Measurements from ENCODE around the gene LRRC59.
"Not testable (repeated sequence)": the region's sequence is repeated elsewhere in the genome, so short reads cannot be mapped to it uniquely, and the experiment has no call there.

LRRC59 gene
- 87.1 to 119 reads per million in 2 donors for total RNA-seq

DNA sequence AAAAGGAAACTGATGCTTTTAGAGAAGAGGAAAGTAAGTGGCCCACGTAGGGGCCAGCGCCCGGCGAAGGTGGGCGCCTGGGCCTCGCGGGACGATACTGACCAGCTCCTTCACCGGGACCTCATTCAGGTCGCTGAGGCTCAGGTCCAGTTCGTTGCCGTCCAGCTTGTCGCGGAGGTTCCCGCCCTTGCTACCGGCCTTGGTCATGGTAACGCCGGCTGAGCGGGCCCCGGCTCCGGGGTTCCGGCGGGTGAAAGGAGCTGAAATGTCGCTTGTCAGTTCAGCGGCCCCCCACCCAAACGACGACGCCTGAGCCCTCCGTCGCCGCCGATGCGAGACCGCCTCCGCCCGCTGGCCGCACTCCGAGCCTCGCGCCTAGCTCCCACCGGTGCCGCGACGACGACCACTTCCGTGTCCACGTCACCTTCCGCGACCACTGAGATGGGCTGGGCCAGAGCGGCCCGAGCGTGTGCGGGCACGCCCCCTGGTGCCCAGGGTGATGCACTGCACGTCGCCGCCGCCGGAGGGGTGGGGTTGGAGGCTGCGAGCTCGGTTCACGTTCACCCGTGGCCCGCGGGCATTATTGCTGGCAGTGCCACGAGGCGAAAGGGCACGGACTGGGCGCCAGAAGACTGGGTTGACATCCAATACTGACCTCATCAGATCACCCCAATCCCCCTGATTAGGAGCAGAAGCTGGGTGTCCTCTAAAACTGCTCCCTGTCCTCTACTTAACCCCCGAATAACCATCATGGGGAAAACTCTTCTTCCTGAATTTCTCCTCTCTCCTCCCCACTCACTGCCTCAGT lies at the start of gene LRRC59:
LRRC59 (minus strand) TSS at position 413 of the 808 bp plus-strand sequence; CDS start at position 207, 206 bp downstream.
- DNase-seq = peak; percentile 87 to 93 (median 90)

DNA sequence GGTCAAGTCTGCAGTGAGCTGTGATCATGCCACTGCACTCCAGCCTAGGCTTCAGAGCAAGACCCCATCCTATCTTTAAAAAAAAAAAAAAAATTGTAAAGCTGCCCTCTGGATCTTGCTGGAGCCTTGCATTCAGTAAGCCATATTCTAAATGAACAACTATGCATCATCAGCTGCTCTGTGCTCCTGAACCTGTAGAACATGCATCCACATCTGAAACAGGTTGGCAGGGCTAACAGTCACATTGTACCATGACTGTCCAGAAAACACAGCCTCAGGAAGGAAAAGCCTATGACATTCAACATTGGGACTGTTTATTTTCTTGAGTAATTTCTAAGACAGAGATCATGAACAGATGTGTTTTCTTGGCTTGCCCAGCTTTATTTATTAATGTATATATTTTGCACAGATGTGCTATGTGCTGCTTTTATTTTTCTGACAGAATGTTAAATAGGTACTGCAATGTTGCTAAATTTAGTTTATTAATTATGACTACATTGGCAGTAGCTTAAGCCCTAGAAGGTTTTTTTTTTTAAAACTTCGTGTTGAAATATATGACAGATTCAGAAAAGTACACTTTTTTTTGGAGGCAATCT lies 48.5 kb upstream of the LRRC59 start:
- DNase-seq = no peak

DNA sequence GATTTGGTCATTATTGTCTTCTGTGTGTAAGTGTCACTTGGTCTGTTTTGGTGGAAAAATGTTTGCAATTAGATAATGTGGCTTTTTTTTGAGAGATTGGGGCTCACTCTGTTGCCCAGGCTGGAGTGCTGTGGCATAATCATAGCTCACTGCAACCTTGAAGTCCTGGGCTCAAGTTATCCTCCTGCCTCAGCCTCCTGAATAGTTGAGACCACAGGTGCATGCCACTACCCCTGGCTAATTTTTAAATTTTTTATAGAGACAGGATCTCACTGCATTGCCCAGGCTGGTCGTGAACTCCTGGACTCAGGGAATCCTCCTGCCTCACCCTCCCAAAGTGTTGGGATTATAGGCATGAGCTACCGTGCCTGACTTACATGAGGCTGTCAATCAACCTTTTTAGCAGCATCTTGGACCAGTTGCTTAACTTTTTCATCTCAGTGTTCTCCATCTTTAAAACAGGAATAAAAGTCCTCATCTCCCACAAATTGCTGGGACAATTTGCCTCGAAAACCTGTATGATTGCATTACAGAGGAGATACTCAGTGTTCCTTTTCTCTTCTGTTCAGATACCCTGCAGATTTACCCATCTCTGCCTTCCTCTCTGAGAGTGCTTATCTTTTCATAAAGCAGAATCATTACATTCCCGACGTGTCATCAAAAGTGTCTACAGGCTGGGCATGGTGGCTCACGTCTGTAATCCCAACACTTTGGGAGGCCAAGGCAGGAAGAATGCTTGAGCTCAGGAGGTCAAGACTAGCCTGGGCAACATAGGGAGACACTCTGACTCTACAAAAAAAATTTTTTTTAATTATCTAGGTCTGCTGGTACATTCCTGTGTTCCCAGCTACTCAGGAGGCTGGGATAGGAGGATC lies 47.8 kb upstream of the LRRC59 start:
- no peak for DNase-seq

DNA sequence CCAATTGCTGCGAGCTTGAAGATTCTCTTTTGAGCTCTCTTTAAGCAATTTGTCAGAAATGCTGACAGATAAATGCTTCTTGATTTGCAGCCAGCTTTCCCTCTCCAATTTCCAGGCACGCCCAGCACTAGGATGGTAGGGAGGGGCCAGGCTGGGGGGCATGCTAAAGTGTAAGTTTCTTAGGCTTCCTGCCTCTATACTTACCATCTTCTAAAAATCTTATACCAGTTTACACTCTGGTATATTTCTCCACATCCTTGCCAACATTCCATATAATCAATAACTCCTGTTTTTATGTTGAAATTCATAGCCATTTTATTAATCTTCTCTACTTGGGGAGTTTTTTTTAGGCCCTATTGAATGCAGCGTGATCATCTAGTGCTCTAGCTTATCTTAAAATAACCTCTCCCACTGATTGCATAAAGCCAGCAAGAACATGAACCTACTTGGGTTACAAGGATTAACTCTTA lies 46.2 kb upstream of the LRRC59 start:
- no peak for DNase-seq

DNA sequence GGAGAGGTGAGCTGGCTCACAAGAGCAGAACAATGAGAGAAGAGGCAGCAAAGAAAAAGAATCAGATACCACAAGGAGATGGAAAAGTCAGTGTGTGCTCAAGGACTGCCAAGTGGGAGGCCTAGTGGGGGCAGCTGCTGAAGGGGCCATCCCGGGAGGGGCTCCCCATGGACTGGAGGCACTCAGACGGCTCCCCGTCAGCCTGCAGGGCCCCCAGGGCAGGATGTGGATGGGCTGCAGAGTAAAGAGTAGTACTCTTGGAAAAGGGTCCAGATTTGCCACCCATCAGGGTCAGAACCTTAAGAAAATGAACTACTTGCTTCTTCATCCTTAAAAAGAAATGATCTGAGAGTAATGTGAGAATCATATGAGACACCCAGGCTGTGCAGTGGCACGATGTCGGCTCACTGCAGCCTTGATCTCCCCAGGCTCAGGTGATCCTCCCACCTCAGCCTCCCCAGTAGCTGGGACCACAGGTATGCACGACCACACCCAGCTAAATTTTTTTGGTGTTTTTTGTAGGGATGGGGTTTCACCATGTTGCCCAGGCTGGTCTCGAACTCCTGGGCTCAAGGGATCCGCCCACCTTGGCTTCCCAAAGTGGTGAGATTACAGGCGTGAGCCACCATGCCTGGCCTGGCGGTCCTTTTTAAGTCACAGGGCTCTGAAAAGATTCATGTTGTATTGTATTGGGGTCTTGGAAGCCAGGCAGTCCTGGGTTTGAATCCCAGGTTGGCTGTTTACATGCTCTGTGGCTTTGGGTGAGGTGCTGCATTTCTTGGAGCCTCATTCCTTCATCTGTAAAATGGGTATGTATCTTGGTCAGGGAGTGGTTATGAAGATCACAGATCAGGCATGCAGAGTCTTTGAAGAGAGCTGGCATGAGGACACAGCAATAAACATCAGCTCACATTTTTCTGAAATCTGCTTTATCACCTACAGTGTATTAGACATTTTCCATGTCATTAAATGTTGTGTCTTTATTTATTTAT lies 43.8 kb upstream of the LRRC59 start:
- DNase-seq = no peak

DNA sequence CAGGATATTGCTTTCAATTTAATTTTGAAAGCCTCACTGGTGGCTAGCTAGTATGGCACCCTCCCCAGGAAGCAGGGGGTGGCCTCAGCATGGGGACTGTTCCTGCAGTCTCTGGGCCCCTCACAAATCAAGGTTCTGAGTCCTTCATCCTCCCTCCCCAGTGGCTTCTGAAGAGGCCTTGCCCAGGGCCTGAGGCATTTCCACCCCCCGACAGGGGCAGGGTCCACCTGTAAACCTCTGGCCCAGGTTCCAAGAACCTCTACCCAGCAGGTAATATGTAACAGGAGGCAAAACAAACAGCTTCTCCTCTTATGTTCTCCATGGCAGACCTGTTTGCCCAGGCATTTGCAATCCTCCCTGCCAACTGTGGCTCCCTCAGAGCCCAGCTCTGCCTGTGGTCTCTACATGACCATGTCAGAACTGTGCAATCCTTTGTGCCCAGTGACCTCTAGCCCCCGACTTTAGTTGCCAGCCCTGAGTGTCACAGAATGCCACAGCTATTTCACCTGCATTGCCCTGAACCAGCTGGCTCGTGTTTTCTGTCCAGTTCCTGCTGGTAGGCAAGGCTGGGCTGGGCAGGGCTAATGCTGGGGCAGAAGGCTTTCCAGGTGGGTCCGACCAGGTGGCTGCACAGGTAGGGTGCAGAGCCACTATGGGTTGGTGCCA lies 43.0 kb upstream of the LRRC59 start:
- DNase-seq = no peak

DNA sequence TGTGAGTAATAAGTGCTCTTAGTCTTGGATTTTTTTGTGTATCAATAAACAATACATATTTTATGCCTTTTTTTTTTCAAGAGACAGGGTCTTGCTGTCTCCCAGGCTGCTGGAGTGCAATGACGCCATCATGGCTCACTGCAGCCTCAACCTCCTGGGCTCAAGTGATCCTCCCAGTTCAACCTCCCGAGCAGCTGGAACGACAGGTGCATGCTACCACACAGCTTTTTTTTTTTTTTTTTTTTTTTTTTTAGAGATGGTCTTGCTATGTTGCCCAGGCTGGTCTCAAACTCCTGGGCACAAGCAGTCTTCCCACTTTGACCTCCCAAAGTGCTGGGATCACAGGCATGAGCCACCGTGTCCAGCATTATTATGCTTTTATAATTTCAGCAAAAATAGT lies 41.7 kb upstream of the LRRC59 start:
- DNase-seq = no peak

DNA sequence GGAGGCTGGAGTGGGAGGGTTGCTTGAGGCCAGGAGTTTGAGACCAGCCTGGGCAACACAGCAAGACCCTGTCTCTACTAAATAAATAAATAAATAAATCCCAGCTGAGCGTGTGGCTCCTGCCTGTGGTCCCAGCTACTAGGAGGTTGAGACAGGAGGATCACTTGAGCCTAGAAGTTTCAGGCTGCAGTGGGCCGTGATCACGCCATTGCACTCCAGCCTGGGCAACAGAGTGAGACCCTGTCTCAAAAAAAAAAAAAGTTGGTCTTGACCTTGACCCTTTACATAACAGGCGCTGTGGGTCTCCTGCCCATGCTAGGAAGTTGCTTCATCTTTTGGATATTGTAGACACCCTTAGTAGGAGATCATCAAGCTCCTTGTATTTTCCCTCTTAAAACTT lies 40.1 kb upstream of the LRRC59 start:
- no peak for DNase-seq

DNA sequence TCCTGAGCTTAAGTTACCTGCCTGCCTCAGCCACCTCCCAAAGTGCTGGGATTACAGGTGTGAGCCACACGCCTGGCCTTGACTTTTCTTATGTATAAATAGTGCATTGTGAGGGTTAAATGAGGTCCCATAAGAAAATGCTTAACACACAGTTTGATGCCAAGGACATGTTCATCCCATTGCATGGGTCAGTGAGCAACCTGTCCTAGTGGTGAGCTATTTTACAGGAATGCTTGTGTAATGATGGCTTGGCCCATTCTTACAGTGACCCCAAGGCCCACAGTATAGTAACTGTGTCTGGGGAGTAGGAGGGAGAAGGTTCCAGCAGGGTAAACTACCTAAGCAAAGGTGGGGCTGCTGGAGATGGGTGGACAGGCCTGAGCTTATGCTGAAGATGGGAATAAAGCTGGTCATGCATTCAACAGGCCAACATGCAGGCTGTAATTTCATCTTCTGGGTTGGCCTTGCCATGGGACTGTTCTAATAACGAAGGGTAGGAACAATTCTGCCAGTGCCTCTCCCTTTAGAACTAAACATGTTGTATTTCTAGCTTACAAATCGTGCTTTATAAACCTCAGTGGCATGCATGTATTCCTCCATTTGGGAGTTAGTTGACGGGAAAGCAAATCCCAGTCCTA lies 34.9 kb upstream of the LRRC59 start:
- no peak for DNase-seq

DNA sequence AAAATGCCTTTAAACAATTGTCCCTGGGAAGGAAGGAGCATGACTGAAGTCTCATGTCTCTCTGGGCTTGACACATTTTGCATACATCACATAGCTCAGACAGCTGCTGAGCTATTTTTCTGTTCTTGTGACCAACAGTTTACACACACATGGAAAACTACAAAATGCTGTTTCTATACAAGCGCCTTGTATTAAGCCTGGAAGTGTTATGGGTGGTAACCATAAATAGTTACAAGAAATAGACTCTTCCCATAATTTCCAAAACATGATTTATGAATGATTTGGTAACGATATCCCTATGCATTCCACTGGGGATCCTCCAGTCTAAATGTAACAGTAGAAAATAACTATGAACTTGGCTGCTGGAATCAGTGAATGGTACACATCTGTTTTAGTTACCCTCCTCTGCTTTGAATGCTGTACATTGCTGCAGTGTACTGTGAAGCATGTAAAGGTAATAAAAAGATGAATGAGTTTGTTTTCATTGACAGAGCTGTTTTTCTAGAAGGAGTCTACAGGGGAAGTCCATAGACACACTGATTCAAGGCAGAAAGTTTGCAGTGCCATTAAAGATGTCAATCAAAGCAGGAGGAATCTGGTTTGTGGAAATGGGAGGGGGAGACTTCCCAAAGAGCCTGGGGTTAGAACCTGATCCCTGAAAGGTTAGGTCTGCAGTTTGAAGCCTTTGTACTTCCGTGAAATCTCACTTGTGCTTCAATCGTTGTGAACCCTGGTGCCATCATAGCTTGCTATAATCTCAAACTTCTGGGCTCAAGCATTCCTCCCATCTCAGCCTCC lies 33.7 kb upstream of the LRRC59 start:
- no peak for DNase-seq

DNA sequence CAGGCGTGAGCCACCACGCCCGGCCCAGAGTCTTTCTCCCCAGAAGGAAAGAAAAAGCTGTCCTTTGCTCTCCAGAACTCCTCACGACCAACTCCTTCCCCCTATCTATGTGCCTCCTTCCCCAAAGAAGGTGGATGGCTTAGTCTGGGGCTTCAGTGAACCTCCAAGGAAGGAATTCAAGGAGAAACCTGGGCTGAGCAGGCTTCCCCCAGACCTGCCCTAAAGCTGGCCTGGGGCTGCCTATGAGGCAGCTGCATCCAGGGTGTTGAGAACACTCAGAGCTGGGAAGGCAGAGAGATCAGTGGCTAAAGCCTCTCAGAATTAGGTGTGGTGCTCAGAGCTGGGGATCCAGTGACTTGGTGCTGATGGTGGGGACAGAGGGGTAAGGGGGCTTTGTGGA lies 32.5 kb upstream of the LRRC59 start:
- DNase-seq = no peak

DNA sequence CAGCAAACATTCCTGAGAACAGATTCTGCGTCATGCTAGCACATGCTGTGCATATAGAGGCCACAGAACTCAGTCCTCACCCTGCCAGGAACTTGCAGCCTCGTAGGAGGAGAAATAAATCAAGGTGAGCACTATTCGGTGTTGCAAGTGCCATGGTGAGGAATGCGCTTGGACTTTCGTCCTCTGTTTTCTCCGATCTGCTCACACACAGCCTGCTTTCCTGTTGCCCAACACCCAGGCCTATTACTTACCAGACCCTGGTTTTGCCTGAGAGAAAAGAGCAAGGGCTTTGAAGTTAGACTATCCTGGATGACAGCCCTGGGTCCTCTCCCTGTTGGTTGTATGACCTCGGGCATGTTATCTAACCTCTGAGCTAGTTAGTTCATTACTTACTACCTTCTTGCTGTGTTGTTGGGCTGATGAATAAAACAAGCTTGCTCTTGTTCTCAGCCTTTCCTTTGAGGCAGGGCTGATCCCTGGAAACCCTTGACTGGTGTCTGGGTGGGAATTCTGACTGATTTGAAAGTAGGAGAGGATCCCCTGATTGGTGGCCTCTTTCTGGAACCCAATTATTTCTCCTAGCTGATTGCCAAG lies 31.6 kb upstream of the LRRC59 start:
- DNase-seq = no peak

DNA sequence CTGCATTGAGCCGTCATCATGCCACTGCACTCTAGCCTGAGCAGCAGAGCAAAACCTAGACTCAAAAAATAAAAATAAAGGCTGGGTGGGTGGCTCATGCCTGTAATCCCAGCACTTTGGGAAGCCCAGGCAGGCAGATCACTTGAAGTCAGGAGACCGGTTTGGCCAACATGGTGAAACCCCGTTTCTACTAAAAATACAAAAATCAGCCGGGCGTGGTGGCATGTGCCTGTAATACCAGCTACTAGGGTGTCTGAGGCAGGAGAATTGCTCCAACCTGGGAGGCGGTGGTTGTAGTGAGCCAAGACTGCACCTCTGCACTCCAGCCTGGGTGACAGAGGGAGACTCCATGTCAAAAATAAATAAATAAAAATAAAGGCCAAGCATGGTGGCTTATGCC lies 30.8 kb upstream of the LRRC59 start:
- not testable (repeated sequence) for DNase-seq

DNA sequence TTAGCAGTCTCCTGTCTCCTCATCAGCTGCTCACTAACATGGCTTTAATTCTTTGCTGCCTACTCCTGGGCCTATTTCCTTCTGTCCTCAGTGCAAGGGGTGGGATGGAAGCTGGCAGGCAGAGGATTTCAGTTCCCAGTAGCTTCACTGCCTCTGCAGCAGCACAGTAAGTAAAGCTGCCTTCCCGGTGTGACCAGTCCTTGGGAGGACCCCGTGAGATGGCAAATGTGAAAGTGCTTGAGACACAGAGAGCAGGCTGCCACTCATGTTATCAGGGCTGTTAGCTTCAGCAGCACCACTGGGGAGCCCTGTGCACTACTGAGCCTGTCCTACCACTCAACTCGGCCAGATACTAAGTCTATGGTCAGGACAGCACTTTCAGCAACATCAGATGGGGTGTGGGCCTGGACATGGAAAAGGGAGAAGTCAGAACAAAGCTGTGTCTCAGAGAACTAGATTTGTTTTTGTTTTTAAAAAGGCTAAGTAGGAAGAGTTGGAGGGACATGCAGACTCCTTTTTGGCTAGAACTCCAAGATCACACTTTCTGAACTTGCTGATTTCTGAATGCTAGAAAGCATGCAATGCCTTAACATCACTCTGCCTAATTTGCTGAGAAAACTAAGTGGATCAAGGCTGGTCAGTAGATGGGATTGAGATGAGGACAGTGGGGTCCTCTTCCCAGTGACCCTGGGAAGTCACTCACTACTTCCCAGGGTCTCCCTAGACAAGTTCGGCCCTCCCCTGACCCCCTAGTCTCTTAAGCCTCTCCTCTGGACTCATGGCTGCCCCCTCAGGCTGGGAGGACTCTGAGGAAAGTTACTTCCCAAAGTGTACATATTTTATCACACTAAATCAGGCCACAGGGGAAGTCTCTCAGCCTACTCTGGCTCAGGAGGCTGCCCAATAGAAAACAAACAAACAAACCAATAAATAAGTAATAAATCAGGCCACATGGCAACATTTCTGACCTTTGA lies 29.8 kb upstream of the LRRC59 start:
- DNase-seq = peak in 1 of 5 experiments; percentile 40

DNA sequence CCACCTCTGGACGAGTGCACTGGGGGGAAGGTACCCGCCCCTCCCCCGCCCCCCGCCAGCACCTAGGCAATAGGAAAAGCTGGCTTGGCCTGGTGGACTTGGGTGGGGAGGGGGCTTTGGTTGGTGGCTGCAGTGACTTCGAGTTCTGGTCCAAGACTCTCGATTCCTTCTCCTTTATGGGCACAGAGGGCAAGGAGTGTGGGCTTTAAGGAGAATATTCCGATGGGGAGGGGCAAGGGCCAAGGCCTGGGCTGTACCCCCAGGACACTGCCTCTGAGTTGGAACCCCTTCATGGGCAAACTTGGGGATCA lies 29.1 kb upstream of the LRRC59 start:
- DNase-seq = no peak

DNA sequence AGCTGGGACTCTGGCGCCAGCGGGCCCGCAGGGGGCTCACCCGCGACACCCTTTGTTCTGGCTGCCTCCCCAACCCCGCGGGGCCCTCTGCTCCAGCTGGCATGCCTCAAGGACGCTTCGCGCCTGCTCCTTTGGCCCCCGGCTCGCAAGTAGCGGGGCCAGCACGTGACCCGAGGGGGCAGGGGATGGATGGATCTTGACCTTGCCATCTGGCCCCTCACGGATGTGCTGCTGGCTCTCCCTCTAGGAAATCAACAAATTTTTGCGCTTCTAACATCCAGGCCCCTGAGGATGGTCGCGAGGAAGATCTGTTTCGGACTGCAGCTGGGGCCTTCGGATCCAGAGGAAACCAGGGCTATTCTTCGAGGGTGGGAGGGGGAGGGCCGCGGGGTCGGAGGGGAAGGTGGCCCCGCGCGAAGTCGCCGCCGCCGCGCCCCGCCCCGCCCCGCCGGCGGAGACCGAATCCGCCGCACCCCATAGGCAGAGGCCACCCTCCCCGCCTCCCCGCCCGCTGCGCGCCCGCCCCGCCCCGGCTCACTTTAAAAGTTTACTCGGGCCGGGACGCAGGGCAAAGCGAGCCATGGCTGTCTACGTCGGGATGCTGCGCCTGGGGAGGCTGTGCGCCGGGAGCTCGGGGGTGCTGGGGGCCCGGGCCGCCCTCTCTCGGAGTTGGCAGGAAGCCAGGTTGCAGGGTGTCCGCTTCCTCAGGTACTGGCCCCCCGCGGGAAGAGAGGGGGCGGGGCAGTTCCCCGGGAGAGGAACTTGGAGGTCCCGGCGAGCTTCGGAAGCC lies 28.6 kb upstream of the LRRC59 start, which contains the start of gene ACSF2:
ACSF2 (plus strand) TSS at position 537 of the 790 bp plus-strand sequence; CDS start at position 581, 44 bp downstream.
- DNase-seq = peak; percentile 35 to 81 (median 57)

DNA sequence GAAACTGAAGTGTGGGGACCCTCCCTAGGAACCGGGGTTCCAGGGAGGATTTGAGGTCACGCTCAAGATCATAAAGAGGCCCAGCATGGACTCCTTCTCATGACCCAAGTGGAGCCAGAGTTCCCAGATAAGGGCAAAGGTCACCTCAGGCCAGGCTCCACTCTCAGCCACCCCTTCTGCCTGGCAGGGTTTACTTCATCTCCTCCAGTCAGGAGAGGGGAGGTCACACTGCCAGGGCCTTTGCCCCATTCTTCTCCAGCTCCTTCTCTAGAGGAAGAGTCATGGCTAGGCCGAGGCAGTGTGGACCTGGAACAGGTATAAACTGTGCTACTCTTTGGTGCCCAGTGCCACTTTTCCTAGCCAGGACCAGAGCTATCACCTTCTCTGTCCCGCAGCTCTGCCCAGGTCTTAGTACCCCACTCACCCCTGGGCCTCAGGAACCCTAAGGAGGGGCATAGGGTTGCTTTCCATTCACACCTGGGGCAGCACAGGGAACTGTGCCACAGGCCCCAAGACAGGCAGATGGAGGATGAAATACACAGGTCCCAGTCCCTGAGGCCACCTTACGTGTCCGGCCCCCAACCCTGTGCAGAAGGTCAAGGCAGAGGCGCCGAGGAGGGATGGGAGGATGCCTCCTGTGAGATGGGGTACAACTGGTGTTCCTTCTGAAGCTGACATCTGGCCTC lies 27.8 kb upstream of the LRRC59 start:
- DNase-seq = no peak
